Kidney (tissue), 14 donors: ENCODE measurements around the gene KRT83. TPM values are rescaled to one million over a fixed set of nuclear protein-coding genes. Genes with fewer than 3 reads are reported as not detected.

Experiments
- DNase-seq, 5 donors: peaks; one replicate each; pipeline ENCODE4 v3.0.0-alpha.2; 2013 to 2020
- FAIRE-seq: peaks from 2 replicates; lab custom pipeline; 2012; peaks lifted over from hg19 to GRCh38; lab: Jason Lieb, UNC
- H3K27ac ChIP-seq, 2 donors: one replicate each; pipeline ENCODE4 v1.7.0; 2013; ENCODE audit warnings: low read depth in 2 of 2, low read length in 2 of 2, inconsistent platforms in 1 of 2
- H3K27me3 ChIP-seq: one replicate; pipeline ENCODE4 v1.7.1; 2013; ENCODE audit warnings: low read length, inconsistent platforms; ENCODE audit not compliant: control insufficient read depth, insufficient read depth
- H3K36me3 ChIP-seq, 3 donors: one replicate each; pipeline versions ENCODE4 v1.7.0 to v1.7.1; 2013; ENCODE audit warnings: low read length in 3 of 3, control low read depth in 1 of 3, inconsistent platforms in 1 of 3; ENCODE audit not compliant: insufficient read depth in 3 of 3, control insufficient read depth in 2 of 3
- H3K4me1 ChIP-seq, 3 donors: one replicate each; pipeline versions ENCODE4 v1.7.0 to v1.7.1; 2013; ENCODE audit warnings: low read length in 3 of 3, inconsistent platforms in 1 of 3, low read depth in 1 of 3; ENCODE audit not compliant: control insufficient read depth in 2 of 3, insufficient read depth in 2 of 3
- H3K4me3 ChIP-seq, 3 donors: one replicate each; pipeline versions ENCODE4 v1.7.0 to v1.8.1; 2013; ENCODE audit warnings: low read length in 3 of 3, control low read depth in 1 of 3, inconsistent platforms in 1 of 3
- H3K9ac ChIP-seq, 3 donors: one replicate each; pipeline versions ENCODE4 v1.7.0 to v1.7.1; 2013; ENCODE audit warnings: low read length in 3 of 3, control low read depth in 1 of 3, inconsistent platforms in 1 of 3
- H3K9me3 ChIP-seq, 3 donors: one replicate each; pipeline versions ENCODE4 v1.7.0 to v1.7.1; 2013; ENCODE audit warnings: low read length in 3 of 3, control low read depth in 1 of 3, inconsistent platforms in 1 of 3; ENCODE audit not compliant: control insufficient read depth in 2 of 3, insufficient read depth in 1 of 3
- intact Hi-C: fragments of 100-400 bp; cut with DNase I; formaldehyde crosslinking; loops from one replicate; pipeline ENCODE4 v1.11.1; 2022
- polyA plus RNA-seq: library from polyadenylated mRNA; stranded (reverse); fragments of 350-450 nt; fragmentation: Illumina TruSeq; extraction: RNeasy Lipid Tissue Mini Kit (QIAGEN cat#74804); gene quantifications from one replicate; pipeline ENCODE4 v1.2.3, GENCODE V29; 2014; ENCODE audit warnings: low read depth, low replicate concordance; ENCODE audit not compliant: insufficient read depth
- total RNA-seq: library from RNA; stranded (reverse); fragmentation: NEBNext Ultra II Directional; extraction: Animal tissue kit (Norgen Biotek cat#: 25700); gene quantifications from one replicate; pipeline ENCODE4 v1.2.1, GENCODE V29; 2021
- TF ChIP-seq, protein P1 (sequence below): IDR thresholded peaks from 3 replicates; pipeline ENCODE4 v1.5.1; 2012; ENCODE audit warnings: mild to moderate bottlenecking, moderate library complexity, borderline replicate concordance; ENCODE audit not compliant: insufficient read depth; ENCODE audit errors: extremely low read depth
- donor health status: control.
- donor health status: control.
- donor health status: control.
- donor health status: control.
- donor health status: control.
- donor health status: DM: yes; HTN: yes; CAD: no.
- donor health status: Normal renal cell carcinoma (clear cell type).

The KRT83 gene
- total and polyA plus RNA-seq, 2 donors from 2014 or later = not detected

DNA sequence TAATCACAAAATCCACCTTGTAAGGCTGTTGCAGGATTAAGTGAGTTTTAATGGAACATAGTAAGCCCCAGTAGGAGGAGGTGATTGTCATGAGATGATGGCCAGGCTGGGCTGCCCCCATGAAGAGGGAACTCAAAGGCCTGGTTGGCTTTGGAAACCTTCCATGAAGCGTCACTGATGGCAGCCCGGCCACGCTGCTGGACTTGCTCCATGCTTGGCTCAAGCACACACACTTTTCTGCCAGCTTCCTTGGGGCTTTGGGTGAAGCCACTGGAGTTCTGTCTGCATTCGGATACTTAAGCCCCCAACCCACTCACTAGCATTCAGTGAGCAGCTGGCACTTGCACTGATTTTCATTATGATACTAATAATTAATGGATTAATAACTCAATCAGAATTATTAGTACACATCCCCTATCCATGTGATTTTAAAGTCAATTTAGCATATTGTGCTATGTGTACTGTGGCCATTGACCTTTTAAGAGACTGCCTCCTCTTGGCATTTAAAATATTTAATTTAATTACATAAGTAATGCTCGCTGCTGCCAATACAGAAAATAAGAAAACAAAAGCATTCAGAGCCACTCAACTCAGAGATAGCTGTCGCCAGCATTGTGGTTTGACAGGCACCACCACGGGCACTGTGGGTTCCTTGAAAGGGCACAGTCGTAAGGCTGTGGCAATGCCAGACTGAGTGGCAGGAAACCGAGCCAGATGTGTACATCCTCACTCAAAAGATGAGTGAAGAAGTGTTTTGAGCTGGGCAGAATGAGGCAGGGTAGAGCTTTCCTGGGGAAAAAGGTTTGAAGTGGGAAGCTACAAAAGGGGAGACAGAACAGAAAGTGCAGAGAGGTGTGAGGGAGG, 30.2 kb upstream of the KRT83 start:
- no peaks in the 10 kb centered on the region for H3K9me3 ChIP-seq
- no peak overlapping the region for H3K4me3 ChIP-seq
- TF ChIP-seq, protein P1, sequence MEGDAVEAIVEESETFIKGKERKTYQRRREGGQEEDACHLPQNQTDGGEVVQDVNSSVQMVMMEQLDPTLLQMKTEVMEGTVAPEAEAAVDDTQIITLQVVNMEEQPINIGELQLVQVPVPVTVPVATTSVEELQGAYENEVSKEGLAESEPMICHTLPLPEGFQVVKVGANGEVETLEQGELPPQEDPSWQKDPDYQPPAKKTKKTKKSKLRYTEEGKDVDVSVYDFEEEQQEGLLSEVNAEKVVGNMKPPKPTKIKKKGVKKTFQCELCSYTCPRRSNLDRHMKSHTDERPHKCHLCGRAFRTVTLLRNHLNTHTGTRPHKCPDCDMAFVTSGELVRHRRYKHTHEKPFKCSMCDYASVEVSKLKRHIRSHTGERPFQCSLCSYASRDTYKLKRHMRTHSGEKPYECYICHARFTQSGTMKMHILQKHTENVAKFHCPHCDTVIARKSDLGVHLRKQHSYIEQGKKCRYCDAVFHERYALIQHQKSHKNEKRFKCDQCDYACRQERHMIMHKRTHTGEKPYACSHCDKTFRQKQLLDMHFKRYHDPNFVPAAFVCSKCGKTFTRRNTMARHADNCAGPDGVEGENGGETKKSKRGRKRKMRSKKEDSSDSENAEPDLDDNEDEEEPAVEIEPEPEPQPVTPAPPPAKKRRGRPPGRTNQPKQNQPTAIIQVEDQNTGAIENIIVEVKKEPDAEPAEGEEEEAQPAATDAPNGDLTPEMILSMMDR = no peak
- intact Hi-C loops = no loop called here
- no peaks in the 10 kb centered on the region for H3K27me3 ChIP-seq
- FAIRE-seq = no peak
- peaks cover 0 to 6% (median 3%) of the 10 kb centered on the region in 3 donors for H3K4me1 ChIP-seq
- H3K9ac ChIP-seq = no peak overlapping the region
- no peaks in the 10 kb centered on the region for H3K36me3 ChIP-seq
- H3K27ac ChIP-seq = no peak overlapping the region
- DNase-seq = no peak

DNA sequence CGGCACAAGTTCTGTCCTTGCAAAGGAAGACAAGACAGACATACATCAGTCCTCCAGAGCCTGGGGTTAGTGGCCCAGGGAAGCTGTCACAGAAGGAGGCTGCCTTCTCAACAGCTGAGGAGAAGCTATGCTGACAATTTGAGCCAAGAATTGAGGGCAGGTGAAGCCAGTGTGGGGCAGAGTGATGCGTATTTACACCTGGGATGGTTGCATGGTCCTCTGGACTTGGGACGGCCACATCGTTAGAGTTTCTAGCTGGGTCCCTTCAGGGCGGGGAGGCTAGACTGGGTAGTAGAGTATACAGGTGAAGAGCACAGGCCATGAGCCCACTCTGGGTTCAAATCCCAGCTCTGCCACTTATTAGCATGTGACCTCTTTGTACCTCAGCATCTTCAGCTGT, 29.6 kb upstream of the KRT83 start:
- DNase-seq = no peak
- no peak overlapping the region for H3K4me3 ChIP-seq
- H3K27ac ChIP-seq = no peak overlapping the region
- H3K4me1 ChIP-seq = peaks cover 0 to 6% (median 3%) of the 10 kb centered on the region in 3 donors
- TF ChIP-seq, protein P1 = no peak
- H3K27me3 ChIP-seq = no peaks in the 10 kb centered on the region
- no peaks in the 10 kb centered on the region for H3K9me3 ChIP-seq
- no peak overlapping the region for H3K9ac ChIP-seq
- intact Hi-C loops = no loop called here
- no peak for FAIRE-seq
- H3K36me3 ChIP-seq = no peaks in the 10 kb centered on the region

DNA sequence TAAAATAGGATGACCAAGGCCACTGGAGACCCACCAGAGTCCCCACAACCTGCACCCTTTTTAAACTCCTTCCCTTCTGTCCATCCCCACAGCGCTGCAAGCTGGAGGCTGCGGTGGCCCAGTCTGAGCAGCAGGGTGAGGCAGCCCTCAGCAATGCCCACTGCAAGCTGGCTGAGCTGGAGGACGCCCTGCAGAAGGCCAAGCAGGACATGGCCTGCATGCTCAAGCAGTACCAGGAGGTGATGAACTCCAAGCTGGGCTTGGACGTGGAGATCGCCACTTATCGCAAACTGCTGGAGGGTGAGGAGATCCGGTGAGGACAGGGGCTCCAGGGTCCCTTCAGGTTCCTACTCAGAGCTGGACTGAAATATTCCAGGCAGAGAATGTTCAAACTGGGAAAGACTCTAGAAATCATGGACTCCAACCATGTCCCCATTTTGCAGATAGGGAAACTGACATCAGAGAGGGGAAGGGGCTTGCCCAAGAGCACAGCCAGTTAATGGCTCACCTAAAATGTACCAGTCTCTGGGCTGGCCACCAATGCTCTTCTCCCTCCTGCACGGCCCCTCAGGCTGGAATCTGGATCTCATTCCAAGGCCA, 28.9 kb upstream of the KRT83 start:
- Histone ChIP-seq H3K9ac (no peak overlapping the region), H3K36me3 (no peaks in the 10 kb centered on the region), H3K4me1 (peaks cover 0 to 6% (median 3%) of the 10 kb centered on the region in 3 donors), H3K9me3 (no peaks in the 10 kb centered on the region), H3K4me3 (no peak overlapping the region), H3K27me3 (no peaks in the 10 kb centered on the region), H3K27ac (no peak overlapping the region)
- DNase-seq (no peak), FAIRE-seq (no peak)
- intact Hi-C loops = no loop called here
- TF ChIP-seq, protein P1 = no peak
